K562 (cell line): Measurements from ENCODE around the gene CDKN2AIPNL. TPM values are rescaled to one million over a fixed set of nuclear protein-coding genes. Genes with fewer than 3 reads are reported as not detected.

Experiments used
- CHD2 ChIP-seq: IDR thresholded peaks from 2 replicates; pipeline ENCODE4 v1.6.1; 2011; ENCODE audit warnings: low read depth, low read length
- E2F1 ChIP-seq: sonication (generic); formaldehyde crosslinking; IDR thresholded peaks from 2 replicates; pipeline ENCODE4 v1.8.1; 2023; ENCODE audit warnings: mild to moderate bottlenecking, missing genetic modification reagents, moderate library complexity
- ERF ChIP-seq: fragments of 450-650 bp; formaldehyde crosslinking; IDR thresholded peaks from 2 replicates; pipeline ENCODE4 v1.4.0; 2020; ENCODE audit warnings: mild to moderate bottlenecking, mixed read lengths
- ESRRA ChIP-seq: fragments of 450-650 bp; IDR thresholded peaks from 2 replicates; pipeline ENCODE4 v1.6.1; 2014; ENCODE audit warnings: low read depth, mild to moderate bottlenecking, moderate library complexity, borderline replicate concordance
- GTF2A2 ChIP-seq: IDR thresholded peaks from 2 replicates; pipeline ENCODE4 v1.6.1; 2016; ENCODE audit warnings: mild to moderate bottlenecking, missing genetic modification characterization, missing compliant biosample characterization
- HDAC1 ChIP-seq, 2 experiments: fragments of 450-650 bp; IDR thresholded peaks; 2 replicates each; pipeline ENCODE4 v1.6.1; 2016 to 2017; ENCODE audit warnings: inconsistent platforms in 1 of 2, mild to moderate bottlenecking in 1 of 2, moderate library complexity in 1 of 2
- ILF3 ChIP-seq: fragments of 450-650 bp; IDR thresholded peaks from 2 replicates; pipeline ENCODE4 v1.6.1; 2018; ENCODE audit warnings: antibody characterized with exemption, mild to moderate bottlenecking, moderate library complexity, borderline replicate concordance
- L3MBTL2 ChIP-seq: fragments of 450-650 bp; IDR thresholded peaks from 2 replicates; pipeline ENCODE4 v1.6.1; 2016; ENCODE audit warnings: mild to moderate bottlenecking, moderate library complexity
- LEF1 ChIP-seq: fragments of 450-650 bp; IDR thresholded peaks from 2 replicates; pipeline ENCODE4 v1.6.1; 2016; ENCODE audit warnings: mild to moderate bottlenecking
- NKRF ChIP-seq: fragments of 450-650 bp; IDR thresholded peaks from 2 replicates; pipeline ENCODE4 v1.6.1; 2016; ENCODE audit warnings: borderline replicate concordance
- NRF1 ChIP-seq, 2 experiments: fragments of 450-650 bp; IDR thresholded peaks in 1 of 2; conservative IDR thresholded peaks in 1 of 2; 2 replicates each; pipeline ENCODE4 v1.6.1; 2014; ENCODE audit warnings: mild to moderate bottlenecking in 2 of 2
- RBM15 ChIP-seq: fragments of 200-400 bp; formaldehyde crosslinking; IDR thresholded peaks from 2 replicates; pipeline ENCODE4 v1.6.1; 2018; ENCODE audit warnings: mild to moderate bottlenecking, low read length, moderate library complexity; ENCODE audit not compliant: insufficient read depth
- RHOXF2B ChIP-seq: fragments of 250-450 bp; sonication (Bioruptor Pico); conservative IDR thresholded peaks from 2 replicates; pipeline ENCODE4 v1.5.1; 2021
- XRCC4 ChIP-seq: IDR thresholded peaks from one replicate; pipeline ENCODE4 v1.6.1; 2011; ENCODE audit not compliant: insufficient read depth, insufficient read length; ENCODE audit errors: extremely low read depth
- ZFP91 ChIP-seq: sonication (generic); formaldehyde crosslinking; IDR thresholded peaks from 2 replicates; pipeline ENCODE4 v1.8.0; 2022; ENCODE audit warnings: mild to moderate bottlenecking, missing genetic modification reagents
- ZNF134 ChIP-seq: fragments of 250-450 bp; sonication (Bioruptor Pico); conservative IDR thresholded peaks from 2 replicates; pipeline ENCODE4 v1.4.0; 2020
- polyA plus RNA-seq, 8 experiments: library from polyadenylated mRNA; depleted of rRNA in 4 of 8; stranded (reverse) in 5 of 8; unstranded in 3 of 8; fragments of >200 nt; fragmentation: Nextera tagmentation in 2 of 8; fragmentation: Illumina TruSeq in 1 of 8; extraction: Ambion mirVana in 2 of 8; extraction: Trizol in 1 of 8; gene quantifications; 2 replicates each; pipeline versions ENCODE4 v1.2.1 to v1.2.3, GENCODE V29; 2011 to 2014; ENCODE audit warnings: inconsistent platforms in 1 of 8, missing spikeins in 1 of 8
- total RNA-seq, 7 experiments: library from RNA; depleted of rRNA in 6 of 7; stranded (reverse); fragments of >200 nt in 6 of 7; fragmentation: Illumina TruSeq in 2 of 7; extraction: Trizol in 2 of 7; gene quantifications; 2 replicates each; pipeline versions ENCODE4 v1.2.1 to v1.2.3, GENCODE V29; 2011 to 2021; ENCODE audit warnings: low replicate concordance in 1 of 7
- TF ChIP-seq, protein P1 (sequence below), 2 experiments: fragments of 450-650 bp; conservative IDR thresholded peaks; 2 replicates each; pipeline ENCODE4 v1.6.1; 2017; ENCODE audit warnings: mild to moderate bottlenecking in 2 of 2, moderate library complexity in 2 of 2
- TF ChIP-seq, protein P2 (sequence below): fragments of 250-450 bp; sonication (Bioruptor Pico); IDR thresholded peaks from 2 replicates; pipeline ENCODE4 v1.4.0; 2020; ENCODE audit warnings: mild to moderate bottlenecking

Gene CDKN2AIPNL
- total and polyA plus RNA-seq, 9 of the 15 experiments (the other 6 are each of a cell fraction or from before 2014, with no cell fraction given): 19.9 to 46.9 (median 42.2) TPM

GRCh38 chr5:134370871-134371833, 40.5 kb downstream of the CDKN2AIPNL start, which contains the start of gene UBE2B (continued):
- TF ChIP-seq E2F1 (CRISPR knock-in tag) (no peak), XRCC4 (no peak), RHOXF2B (CRISPR knock-in tag) (0 out of 2 replicates have a peak, but pooled peaks have one; percentile 7), ZFP91 (no peak), CHD2 (peak; percentile 91), ZNF134 (no peak), NKRF (peak; percentile 13; the same call in 1 of the 2 replicates), GTF2A2 (tag) (0 out of 2 replicates have a peak, but pooled peaks have one; percentile 64), HDAC1 (IDR thresholded peaks at IDR 0.05) (peak in 1 of 2 experiments; percentile 66; a peak in 2 of 4 replicates), RBM15 (no peak), ESRRA (0 out of 2 replicates have a peak, but pooled peaks have one; percentile 34), ERF (CRISPR knock-in tag) (peak; percentile 75), ILF3 (peak; percentile 25; the same call in 1 of the 2 replicates), L3MBTL2 (peak; percentile 95), NRF1 (conservative IDR thresholded peaks at IDR 0.05 in 1 of 2, IDR thresholded peaks at IDR 0.05 in 1 of 2) (peak in 1 of 2 experiments; percentile 49; a peak in 2 of 4 replicates), LEF1 (peak; percentile 82)
- TF ChIP-seq, protein P1, sequence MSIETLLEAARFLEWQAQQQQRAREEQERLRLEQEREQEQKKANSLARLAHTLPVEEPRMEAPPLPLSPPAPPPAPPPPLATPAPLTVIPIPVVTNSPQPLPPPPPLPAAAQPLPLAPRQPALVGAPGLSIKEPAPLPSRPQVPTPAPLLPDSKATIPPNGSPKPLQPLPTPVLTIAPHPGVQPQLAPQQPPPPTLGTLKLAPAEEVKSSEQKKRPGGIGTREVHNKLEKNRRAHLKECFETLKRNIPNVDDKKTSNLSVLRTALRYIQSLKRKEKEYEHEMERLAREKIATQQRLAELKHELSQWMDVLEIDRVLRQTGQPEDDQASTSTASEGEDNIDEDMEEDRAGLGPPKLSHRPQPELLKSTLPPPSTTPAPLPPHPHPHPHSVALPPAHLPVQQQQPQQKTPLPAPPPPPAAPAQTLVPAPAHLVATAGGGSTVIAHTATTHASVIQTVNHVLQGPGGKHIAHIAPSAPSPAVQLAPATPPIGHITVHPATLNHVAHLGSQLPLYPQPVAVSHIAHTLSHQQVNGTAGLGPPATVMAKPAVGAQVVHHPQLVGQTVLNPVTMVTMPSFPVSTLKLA (conservative IDR thresholded peaks at IDR 0.05): peak; percentile 99
- TF ChIP-seq, protein P2, sequence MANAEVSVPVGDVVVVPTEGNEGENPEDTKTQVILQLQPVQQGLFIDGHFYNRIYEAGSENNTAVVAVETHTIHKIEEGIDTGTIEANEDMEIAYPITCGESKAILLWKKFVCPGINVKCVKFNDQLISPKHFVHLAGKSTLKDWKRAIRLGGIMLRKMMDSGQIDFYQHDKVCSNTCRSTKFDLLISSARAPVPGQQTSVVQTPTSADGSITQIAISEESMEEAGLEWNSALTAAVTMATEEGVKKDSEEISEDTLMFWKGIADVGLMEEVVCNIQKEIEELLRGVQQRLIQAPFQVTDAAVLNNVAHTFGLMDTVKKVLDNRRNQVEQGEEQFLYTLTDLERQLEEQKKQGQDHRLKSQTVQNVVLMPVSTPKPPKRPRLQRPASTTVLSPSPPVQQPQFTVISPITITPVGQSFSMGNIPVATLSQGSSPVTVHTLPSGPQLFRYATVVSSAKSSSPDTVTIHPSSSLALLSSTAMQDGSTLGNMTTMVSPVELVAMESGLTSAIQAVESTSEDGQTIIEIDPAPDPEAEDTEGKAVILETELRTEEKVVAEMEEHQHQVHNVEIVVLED: peak; percentile 54; the same call in 1 of the 2 replicates
